GM18505 (cell line): Measurements from ENCODE around the gene SAMD1.
A peak's percentile ranks its signal among the peaks of the same experiment; 100 is the strongest.

Experiments
- ATAC-seq: cut with Tn5 transposase; IDR thresholded peaks from one replicate; pipeline ENCODE4 v1.9.1; 2021; ENCODE audit not compliant: unreplicated experiment
- POLR2A ChIP-seq: IDR thresholded peaks from 4 replicates; pipeline ENCODE4 v1.6.1; 2011; ENCODE audit warnings: borderline replicate concordance; ENCODE audit not compliant: insufficient read depth, insufficient read length; ENCODE audit errors: extremely low read depth

The SAMD1 gene

DNA sequence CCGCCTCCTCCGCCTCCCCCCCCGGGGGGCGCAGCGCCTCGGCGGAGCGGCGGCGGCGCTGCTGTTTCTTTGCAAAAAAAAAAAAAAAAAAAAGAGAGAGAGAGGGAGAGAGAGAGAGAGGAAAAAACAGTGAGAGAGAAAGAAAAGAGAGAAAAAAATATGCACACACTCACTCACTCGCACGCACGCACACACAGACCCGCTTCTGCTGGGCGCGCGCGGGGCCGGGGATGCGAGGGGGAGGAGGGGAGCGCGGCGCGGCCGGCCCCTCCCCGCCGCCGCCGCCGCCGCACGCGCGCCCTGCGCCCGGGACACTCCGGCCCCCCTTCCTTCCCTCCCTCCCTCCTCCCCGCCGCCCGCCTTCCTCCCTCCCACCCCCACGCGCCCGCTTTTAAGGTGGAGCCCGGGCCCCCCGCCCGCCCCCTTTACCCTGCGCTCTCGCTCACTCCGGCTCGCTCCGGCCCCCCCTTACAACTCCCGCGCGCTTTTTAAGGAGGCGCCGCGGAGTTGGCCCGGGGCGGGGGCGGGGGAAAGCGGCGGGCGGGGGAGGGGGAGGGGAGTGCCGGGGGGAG, at the start of gene SAMD1:
SAMD1 (minus strand) TSS at position 243 of the 572 bp plus-strand sequence.
- no peak for TF ChIP-seq POLR2A
- ATAC-seq = peak; percentile 40

DNA sequence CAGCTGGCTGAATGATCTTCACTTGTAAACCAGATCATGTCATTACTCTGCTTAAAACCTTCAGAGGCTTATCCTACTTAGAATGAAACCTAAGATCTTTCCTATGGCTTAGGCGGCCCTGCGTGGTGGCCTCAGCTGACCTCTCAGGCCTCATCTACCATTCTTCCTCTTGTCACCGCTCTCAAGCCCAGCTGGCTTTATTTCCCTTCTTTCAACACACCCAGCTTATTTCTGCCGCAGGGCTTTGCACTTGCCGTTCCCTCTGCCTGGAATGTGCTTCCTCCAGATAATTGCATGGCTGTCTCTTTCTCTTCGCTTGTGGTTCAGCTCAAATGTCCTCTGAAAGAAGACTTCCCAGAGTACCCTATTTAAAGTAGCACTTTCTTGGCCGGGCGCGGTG, 49.4 kb upstream of the SAMD1 start:
- ATAC-seq = no peak
- no peak for TF ChIP-seq POLR2A

DNA sequence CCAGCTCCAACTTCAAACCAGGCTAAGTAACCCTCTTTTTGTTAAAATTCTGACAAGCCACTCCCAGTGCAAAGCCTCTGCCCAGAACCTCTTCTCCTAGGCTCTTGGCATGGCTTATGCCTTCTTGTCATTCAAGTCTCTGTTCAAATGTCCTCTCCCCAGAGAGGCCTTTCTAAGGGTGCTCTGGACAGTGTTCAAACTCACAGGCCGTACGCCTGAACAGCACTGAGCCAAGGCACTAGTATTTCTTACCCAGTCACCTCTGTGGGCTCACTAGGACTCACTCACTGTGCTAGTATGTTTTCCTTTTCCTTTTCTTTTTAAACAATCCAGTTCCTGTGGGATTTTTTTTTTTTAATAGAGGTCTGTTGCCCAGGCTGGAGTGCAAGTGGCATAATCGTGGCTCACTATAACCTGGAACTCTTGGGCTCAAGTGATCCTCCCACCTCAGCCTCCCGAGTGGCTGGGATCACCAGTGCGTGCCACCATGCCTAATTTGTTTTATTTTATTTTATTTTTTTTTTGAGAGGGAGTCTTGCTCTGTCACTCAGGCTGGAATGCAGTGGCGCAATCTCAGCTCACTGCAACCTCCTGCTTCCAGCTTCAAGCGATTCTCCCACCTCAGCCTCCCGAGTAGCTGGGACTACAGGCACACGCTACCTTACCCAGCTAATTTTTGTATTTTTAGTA, 48.2 kb upstream of the SAMD1 start:
- TF ChIP-seq POLR2A = no peak
- no peak for ATAC-seq

DNA sequence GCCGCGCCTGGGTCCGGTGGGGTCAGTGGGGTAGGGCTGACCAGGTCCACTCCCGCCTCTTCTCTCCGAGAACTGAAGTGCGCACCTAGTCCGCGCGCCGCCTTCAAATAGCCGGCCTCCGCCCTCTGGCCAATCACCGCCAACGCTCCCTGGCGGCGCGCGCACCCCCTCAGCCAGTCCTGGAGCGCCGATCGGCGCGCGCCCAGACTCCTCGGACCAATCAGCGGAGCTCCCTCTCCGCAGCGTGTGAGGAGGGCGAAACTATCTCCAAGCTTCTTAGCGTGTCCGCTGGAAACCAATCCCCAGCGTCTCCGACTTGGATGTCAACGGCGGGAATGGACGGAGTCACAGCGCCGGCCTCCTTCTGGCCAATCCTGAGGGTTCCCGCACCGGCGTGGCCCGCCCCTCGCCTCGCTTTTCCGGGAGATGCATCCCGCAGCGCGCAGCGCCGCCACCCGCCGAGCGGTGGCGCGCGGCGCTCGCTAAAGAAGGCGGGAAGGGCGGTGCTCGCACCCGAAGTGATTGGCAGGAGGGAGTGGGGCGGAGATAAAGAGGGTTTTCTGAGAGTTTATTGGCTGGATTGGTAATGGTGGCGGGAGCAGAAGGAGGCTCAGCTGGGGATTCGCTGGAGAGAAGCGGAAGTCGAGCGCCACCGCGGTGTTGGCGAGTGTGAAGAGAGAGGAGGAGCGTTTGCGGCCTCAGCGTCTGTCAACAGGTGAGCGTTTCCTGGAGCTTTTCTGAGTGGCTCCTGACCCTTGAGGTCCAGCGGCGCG, 46.1 kb upstream of the SAMD1 start, which contains the start of gene ASF1B:
ASF1B (minus strand) TSS at position 81 of the 773 bp plus-strand sequence. CDS start 133 bp downstream, outside the sequence.
- peak; percentile 87 for TF ChIP-seq POLR2A
- peak; percentile 80 for ATAC-seq

- no peak for TF ChIP-seq POLR2A
- ATAC-seq = no peak
Measured at GRCh38 chr19:14135985-14136508, 45.5 kb upstream of the SAMD1 start.

GRCh38 chr19:14135355-14135754, 44.8 kb upstream of the SAMD1 start:
- ATAC-seq = no peak
- TF ChIP-seq POLR2A = no peak

DNA sequence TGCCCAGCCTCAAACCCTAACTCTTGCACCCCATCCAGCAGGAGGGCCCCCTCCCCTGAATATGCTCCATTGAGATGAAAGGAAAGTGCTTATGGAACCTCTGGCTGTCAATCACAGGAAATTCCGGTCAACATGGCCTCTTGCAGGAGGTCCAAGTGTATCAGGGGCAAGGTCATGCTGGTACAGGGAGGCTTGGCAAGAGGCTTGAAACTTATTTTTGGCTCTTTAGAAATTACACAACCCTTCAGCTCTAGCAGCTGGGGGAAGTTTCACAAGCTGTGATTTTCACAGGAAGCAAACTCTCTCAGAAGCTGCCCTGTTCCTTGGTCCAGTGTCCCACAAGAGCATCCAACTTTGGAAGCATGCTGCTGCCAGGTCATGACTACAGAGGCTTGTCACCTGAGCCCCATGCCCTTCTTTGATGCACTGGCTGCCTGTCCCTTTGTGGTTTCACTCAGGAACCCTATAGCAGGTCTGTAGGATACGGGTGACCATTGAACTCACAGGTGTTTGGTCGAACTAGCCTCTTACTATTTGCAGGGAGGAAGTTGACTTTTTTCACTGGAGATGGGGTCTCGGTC, 37.5 kb upstream of the SAMD1 start:
- no peak for TF ChIP-seq POLR2A
- ATAC-seq = no peak

- TF ChIP-seq POLR2A = no peak
- ATAC-seq = no peak
Measured at GRCh38 chr19:14127176-14127575, 36.6 kb upstream of the SAMD1 start.

GRCh38 chr19:14122924-14123323, 32.4 kb upstream of the SAMD1 start:
- no peak for ATAC-seq
- TF ChIP-seq POLR2A = no peak

DNA sequence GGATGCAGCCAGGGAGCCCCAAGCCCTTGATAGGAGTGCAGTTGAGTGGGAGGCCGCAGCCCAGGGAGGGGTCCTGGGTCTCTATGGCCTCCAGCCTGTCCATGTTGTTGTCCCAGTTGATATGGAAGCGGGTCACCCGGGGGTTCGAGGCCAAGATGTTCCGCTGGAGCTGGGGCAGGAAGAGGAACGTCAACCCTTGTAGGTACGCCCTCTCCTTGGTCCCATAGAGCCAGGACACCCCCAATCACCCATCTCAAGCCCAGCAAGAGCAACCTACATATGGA, 29.9 kb upstream of the SAMD1 start:
- no peak for ATAC-seq
- TF ChIP-seq POLR2A = no peak

DNA sequence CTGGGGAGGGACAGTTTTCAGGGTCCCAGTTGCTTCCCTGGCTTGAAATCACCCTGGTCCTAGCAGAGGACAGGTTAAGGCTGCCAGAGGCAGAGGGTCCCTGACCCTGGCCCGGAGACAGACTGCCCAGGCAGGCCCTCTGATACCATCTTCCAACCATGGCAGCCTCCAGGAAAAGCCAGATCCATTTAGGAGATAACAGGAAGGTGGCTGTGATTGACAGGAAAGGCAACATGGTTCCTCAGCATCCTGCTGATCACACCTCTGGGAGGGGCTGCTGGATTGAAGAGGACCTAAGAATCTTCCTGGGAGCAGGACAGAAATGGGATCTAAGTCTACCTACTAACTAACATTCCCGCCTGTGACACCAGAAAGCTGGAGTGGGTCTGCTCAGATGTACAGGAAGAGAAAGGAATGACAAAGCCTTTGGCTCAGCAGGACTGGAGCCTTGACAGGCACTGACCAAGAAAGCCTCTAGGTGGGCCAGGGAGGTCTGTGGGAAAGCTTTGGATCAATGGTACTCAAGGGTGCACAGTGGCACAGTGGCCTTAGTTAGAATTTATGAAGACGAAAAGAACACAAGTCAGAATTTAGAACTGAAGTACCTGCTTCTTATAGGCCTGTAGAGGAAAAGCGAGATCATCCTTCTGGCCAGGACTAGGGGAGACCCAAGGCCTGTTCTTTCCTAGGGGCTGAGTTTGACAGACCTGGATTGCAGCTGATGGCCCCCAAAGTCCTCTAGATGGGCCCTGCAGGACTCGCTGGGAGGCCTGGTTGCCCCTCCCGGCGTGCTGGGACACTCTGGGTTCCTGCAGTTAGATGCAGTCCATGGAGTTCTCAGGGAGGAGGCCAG, 29.3 kb upstream of the SAMD1 start:
- no peak for ATAC-seq
- no peak for TF ChIP-seq POLR2A

- TF ChIP-seq POLR2A = no peak
Measured at GRCh38 chr19:14119146-14119545, 28.6 kb upstream of the SAMD1 start.

More at GRCh38 chr19:14119146-14119545, 28.6 kb upstream of the SAMD1 start:
- ATAC-seq = no peak
